Kidney (tissue), 14 donors: ENCODE results near the gene EMC1. TPM values are rescaled to one million over a fixed set of nuclear protein-coding genes. Genes with fewer than 3 reads are reported as not detected.

Experiments
- DNase-seq, 5 donors: peaks; one replicate each; pipeline ENCODE4 v3.0.0-alpha.2; 2013 to 2020
- FAIRE-seq: peaks from 2 replicates; lab custom pipeline; 2012; peaks lifted over from hg19 to GRCh38; lab: Jason Lieb, UNC
- H3K27ac ChIP-seq, 2 donors: one replicate each; pipeline ENCODE4 v1.7.0; 2013; ENCODE audit warnings: low read depth in 2 of 2, low read length in 2 of 2, inconsistent platforms in 1 of 2
- H3K27me3 ChIP-seq: one replicate; pipeline ENCODE4 v1.7.1; 2013; ENCODE audit warnings: low read length, inconsistent platforms; ENCODE audit not compliant: control insufficient read depth, insufficient read depth
- H3K36me3 ChIP-seq, 3 donors: one replicate each; pipeline versions ENCODE4 v1.7.0 to v1.7.1; 2013; ENCODE audit warnings: low read length in 3 of 3, control low read depth in 1 of 3, inconsistent platforms in 1 of 3; ENCODE audit not compliant: insufficient read depth in 3 of 3, control insufficient read depth in 2 of 3
- H3K4me1 ChIP-seq, 3 donors: one replicate each; pipeline versions ENCODE4 v1.7.0 to v1.7.1; 2013; ENCODE audit warnings: low read length in 3 of 3, inconsistent platforms in 1 of 3, low read depth in 1 of 3; ENCODE audit not compliant: control insufficient read depth in 2 of 3, insufficient read depth in 2 of 3
- H3K4me3 ChIP-seq, 3 donors: one replicate each; pipeline versions ENCODE4 v1.7.0 to v1.8.1; 2013; ENCODE audit warnings: low read length in 3 of 3, control low read depth in 1 of 3, inconsistent platforms in 1 of 3
- H3K9ac ChIP-seq, 3 donors: one replicate each; pipeline versions ENCODE4 v1.7.0 to v1.7.1; 2013; ENCODE audit warnings: low read length in 3 of 3, control low read depth in 1 of 3, inconsistent platforms in 1 of 3
- H3K9me3 ChIP-seq, 3 donors: one replicate each; pipeline versions ENCODE4 v1.7.0 to v1.7.1; 2013; ENCODE audit warnings: low read length in 3 of 3, control low read depth in 1 of 3, inconsistent platforms in 1 of 3; ENCODE audit not compliant: control insufficient read depth in 2 of 3, insufficient read depth in 1 of 3
- intact Hi-C: fragments of 100-400 bp; cut with DNase I; formaldehyde crosslinking; loops from one replicate; pipeline ENCODE4 v1.11.1; 2022
- polyA plus RNA-seq: library from polyadenylated mRNA; stranded (reverse); fragments of 350-450 nt; fragmentation: Illumina TruSeq; extraction: RNeasy Lipid Tissue Mini Kit (QIAGEN cat#74804); gene quantifications from one replicate; pipeline ENCODE4 v1.2.3, GENCODE V29; 2014; ENCODE audit warnings: low read depth, low replicate concordance; ENCODE audit not compliant: insufficient read depth
- total RNA-seq: library from RNA; stranded (reverse); fragmentation: NEBNext Ultra II Directional; extraction: Animal tissue kit (Norgen Biotek cat#: 25700); gene quantifications from one replicate; pipeline ENCODE4 v1.2.1, GENCODE V29; 2021
- TF ChIP-seq, protein P1 (sequence below): IDR thresholded peaks from 3 replicates; pipeline ENCODE4 v1.5.1; 2012; ENCODE audit warnings: mild to moderate bottlenecking, moderate library complexity, borderline replicate concordance; ENCODE audit not compliant: insufficient read depth; ENCODE audit errors: extremely low read depth
- donor health status: control.
- donor health status: control.
- donor health status: control.
- donor health status: control.
- donor health status: control.
- donor health status: DM: yes; HTN: yes; CAD: no.
- donor health status: Normal renal cell carcinoma (clear cell type).

EMC1 gene
- total and polyA plus RNA-seq, 2 donors from 2014 or later, result 14.7 to 42.0 TPM

DNA sequence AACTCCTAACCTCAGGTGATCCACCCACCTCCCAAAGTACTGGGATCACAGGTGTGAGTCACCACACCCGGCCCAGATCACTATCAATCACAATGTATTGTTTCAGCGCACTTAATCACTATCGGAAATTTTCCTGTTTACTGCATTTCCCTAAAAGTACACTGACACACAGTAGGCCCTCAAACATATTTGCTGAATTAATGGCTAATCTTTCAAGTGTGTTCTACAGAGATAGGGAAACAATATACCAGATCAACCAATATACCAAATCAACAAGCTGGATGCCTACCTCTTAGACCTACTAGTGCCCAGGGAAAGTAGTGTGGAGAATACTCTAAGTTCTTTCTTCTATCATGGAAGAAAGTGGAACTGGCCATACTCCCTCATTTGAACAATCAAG, 58.3 kb downstream of the EMC1 start:
- peaks cover 7 to 69% (median 51%) of the 10 kb centered on the region in 3 donors for H3K36me3 ChIP-seq

DNA sequence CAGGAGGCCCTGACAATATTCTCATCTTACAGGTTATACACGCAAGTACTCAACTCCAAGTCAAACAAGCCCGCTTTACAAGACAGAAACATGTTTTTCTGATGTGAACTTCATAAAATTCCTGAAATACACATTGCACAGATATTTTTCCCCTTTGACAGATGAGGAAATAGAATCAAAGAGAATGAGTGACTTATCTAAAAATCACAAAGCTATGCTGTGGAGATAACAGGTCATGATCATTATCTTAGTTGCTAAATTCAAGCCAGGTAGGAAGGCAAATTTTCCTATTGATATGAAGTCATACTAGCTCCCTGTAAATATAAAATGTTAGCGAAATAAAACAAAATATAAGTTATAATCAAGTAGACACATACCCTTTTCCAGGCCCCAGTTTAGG, 59.5 kb downstream of the EMC1 start:
- Histone ChIP-seq H3K9me3 (no peaks in the 10 kb centered on the region), H3K4me3 (no peak overlapping the region), H3K9ac (no peak overlapping the region), H3K36me3 (peaks cover 7 to 65% (median 42%) of the 10 kb centered on the region in 3 donors), H3K27me3 (no peaks in the 10 kb centered on the region), H3K27ac (no peak overlapping the region), H3K4me1 (no peaks in the 10 kb centered on the region)
- FAIRE-seq, result no peak
- TF ChIP-seq, protein P1, sequence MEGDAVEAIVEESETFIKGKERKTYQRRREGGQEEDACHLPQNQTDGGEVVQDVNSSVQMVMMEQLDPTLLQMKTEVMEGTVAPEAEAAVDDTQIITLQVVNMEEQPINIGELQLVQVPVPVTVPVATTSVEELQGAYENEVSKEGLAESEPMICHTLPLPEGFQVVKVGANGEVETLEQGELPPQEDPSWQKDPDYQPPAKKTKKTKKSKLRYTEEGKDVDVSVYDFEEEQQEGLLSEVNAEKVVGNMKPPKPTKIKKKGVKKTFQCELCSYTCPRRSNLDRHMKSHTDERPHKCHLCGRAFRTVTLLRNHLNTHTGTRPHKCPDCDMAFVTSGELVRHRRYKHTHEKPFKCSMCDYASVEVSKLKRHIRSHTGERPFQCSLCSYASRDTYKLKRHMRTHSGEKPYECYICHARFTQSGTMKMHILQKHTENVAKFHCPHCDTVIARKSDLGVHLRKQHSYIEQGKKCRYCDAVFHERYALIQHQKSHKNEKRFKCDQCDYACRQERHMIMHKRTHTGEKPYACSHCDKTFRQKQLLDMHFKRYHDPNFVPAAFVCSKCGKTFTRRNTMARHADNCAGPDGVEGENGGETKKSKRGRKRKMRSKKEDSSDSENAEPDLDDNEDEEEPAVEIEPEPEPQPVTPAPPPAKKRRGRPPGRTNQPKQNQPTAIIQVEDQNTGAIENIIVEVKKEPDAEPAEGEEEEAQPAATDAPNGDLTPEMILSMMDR, result no peak
- intact Hi-C loops, result no loop called here
- no peak for DNase-seq

More for the DNA sequence above, 58.3 kb downstream of the EMC1 start:
- Histone ChIP-seq H3K9me3 (no peaks in the 10 kb centered on the region), H3K27me3 (no peaks in the 10 kb centered on the region), H3K9ac (no peak overlapping the region), H3K27ac (no peak overlapping the region), H3K4me1 (no peaks in the 10 kb centered on the region), H3K4me3 (no peak overlapping the region)
- intact Hi-C loops, result no loop called here
- FAIRE-seq, result no peak
- DNase-seq, result no peak
- TF ChIP-seq, protein P1, result no peak

DNA sequence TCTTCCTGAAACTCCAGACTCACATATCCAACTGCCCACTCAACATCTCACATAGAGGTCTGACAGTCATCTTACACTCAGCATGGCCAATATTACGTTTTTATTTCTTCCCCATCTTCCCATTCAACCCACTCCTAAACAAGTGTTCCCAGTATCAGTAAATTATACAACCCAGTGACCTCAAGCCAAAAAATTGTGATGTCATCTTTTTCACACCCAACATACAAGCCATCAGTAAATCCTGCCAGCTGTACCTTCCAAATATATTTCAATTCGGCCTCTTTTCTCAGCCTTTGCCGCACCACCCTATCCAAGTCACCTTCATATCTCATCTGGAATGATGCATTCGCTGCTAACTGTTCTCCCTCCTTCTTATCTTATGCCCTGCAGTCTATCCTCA, 60.9 kb downstream of the EMC1 start:
- FAIRE-seq, result no peak
- Histone ChIP-seq H3K27me3 (no peaks in the 10 kb centered on the region), H3K4me3 (no peak overlapping the region), H3K9me3 (no peaks in the 10 kb centered on the region), H3K9ac (no peak overlapping the region), H3K27ac (no peak overlapping the region), H3K4me1 (no peaks in the 10 kb centered on the region), H3K36me3 (peaks cover 16 to 65% (median 44%) of the 10 kb centered on the region in 3 donors)
- DNase-seq, result no peak
- TF ChIP-seq, protein P1, result no peak
- intact Hi-C loops, result no loop called here

DNA sequence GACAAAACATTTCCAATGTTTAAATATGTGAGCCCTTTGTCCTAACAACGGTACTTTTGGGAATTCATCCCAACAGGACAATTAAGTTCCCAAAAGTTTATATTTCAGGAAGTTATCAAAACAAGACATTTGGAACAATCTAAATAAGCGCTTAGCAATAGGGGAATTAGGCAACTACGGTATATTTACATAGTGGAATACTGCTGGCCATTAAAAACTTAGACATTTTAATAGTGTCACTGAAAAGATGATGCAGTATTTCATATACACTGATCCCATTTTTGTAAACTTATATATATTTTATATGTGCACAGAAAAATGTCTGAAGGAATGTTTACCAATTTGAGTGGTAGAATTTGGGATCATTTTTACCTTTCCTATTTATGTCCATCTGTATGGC, 62.1 kb downstream of the EMC1 start:
- TF ChIP-seq, protein P1, result no peak
- Histone ChIP-seq H3K36me3 (peaks cover 18 to 75% (median 51%) of the 10 kb centered on the region in 3 donors), H3K9me3 (no peaks in the 10 kb centered on the region), H3K4me1 (no peaks in the 10 kb centered on the region), H3K9ac (no peak overlapping the region), H3K27ac (no peak overlapping the region), H3K27me3 (no peaks in the 10 kb centered on the region), H3K4me3 (no peak overlapping the region)
- no peak for FAIRE-seq
- no peak for DNase-seq
- intact Hi-C loops, result no loop called here
